Neural cell (in vitro differentiated cells): ENCODE measurements around the gene COL28A1.

ENCODE experiments used
- CTCF ChIP-seq: fragments of 450-650 bp; IDR thresholded peaks from 2 replicates; pipeline ENCODE4 v1.5.1; 2014; ENCODE audit warnings: antibody characterized with exemption, mild to moderate bottlenecking, moderate library complexity; ENCODE audit not compliant: poor library complexity, severe bottlenecking
- EP300 ChIP-seq: fragments of 450-650 bp; conservative IDR thresholded peaks from 2 replicates; pipeline ENCODE4 v1.6.1; 2014; ENCODE audit warnings: antibody characterized with exemption, mild to moderate bottlenecking, moderate library complexity; ENCODE audit not compliant: poor library complexity, severe bottlenecking
- EZH2 ChIP-seq: fragments of 200-600, 300-800 bp; shearing (Covaris generic), sonication (generic); IDR thresholded peaks from 2 replicates; pipeline ENCODE4 v1.6.1; 2014; ENCODE audit warnings: antibody characterized with exemption, low read length, borderline replicate concordance, mild to moderate bottlenecking; ENCODE audit not compliant: insufficient read depth, poor library complexity, severe bottlenecking
- MXI1 ChIP-seq: fragments of 450-650 bp; conservative IDR thresholded peaks from 2 replicates; pipeline ENCODE4 v1.6.1; 2014; ENCODE audit warnings: antibody characterized with exemption, mild to moderate bottlenecking; ENCODE audit not compliant: poor library complexity, severe bottlenecking
- POLR2AphosphoS5 ChIP-seq: IDR thresholded peaks from 2 replicates; pipeline ENCODE4 v1.6.1; 2012
- RAD21 ChIP-seq: fragments of 450-650 bp; conservative IDR thresholded peaks from 2 replicates; pipeline ENCODE4 v1.6.1; 2014; ENCODE audit warnings: antibody characterized with exemption, mild to moderate bottlenecking, moderate library complexity
- REST ChIP-seq: IDR thresholded peaks from 2 replicates; pipeline ENCODE4 v1.6.1; 2012; ENCODE audit warnings: borderline replicate concordance
- SMC3 ChIP-seq: fragments of 450-650 bp; conservative IDR thresholded peaks from 2 replicates; pipeline ENCODE4 v1.6.1; 2014; ENCODE audit warnings: antibody characterized with exemption, mild to moderate bottlenecking, moderate library complexity; ENCODE audit not compliant: poor library complexity
- TAF1 ChIP-seq: IDR thresholded peaks from 2 replicates; pipeline ENCODE4 v1.6.1; 2012; ENCODE audit warnings: low read depth

- no peak for TF ChIP-seq EZH2
- no peak for TF ChIP-seq CTCF
- TF ChIP-seq MXI1, result no peak
- TF ChIP-seq TAF1, result no peak
- TF ChIP-seq POLR2AphosphoS5, result no peak
- no peak for TF ChIP-seq REST
- no peak for TF ChIP-seq EP300
- TF ChIP-seq RAD21, result no peak
- no peak for TF ChIP-seq SMC3
Measured at GRCh38 chr7:7563813-7564212, 28.1 kb upstream of the COL28A1 start.
